Smooth muscle cell (in vitro differentiated cells): ENCODE data around the gene PHF1. TPM values are rescaled to one million over a fixed set of nuclear protein-coding genes. Genes with fewer than 3 reads are reported as not detected.

Source experiments
- DNase-seq: peaks from one replicate; lab custom pipeline; 2025; ENCODE audit not compliant: unreplicated experiment; lab: John Stamatoyannopoulos, UW
- H2AFZ ChIP-seq: fragments of 200-600 bp; sonication (generic); 2 replicates; pipeline ENCODE4 v1.6.0; 2016; ENCODE audit warnings: antibody characterized with exemption, low read depth, mild to moderate bottlenecking
- H3F3A ChIP-seq: fragments of 200-600 bp; sonication (generic); 2 replicates; pipeline ENCODE4 v1.6.0; 2017; ENCODE audit warnings: antibody characterized with exemption, low read depth
- H3K27ac ChIP-seq: fragments of 200-600 bp; sonication (generic); 2 replicates; pipeline ENCODE4 v1.5.1; 2016; ENCODE audit warnings: low read depth, mild to moderate bottlenecking
- H3K27me3 ChIP-seq: fragments of 200-600 bp; sonication (generic); 2 replicates; pipeline ENCODE4 v1.6.1; 2016; ENCODE audit warnings: low read depth, mild to moderate bottlenecking
- H3K36me3 ChIP-seq: fragments of 200-600 bp; sonication (generic); 2 replicates; pipeline ENCODE4 v1.5.1; 2016; ENCODE audit warnings: low read depth
- H3K4me1 ChIP-seq: fragments of 200-600 bp; sonication (generic); 2 replicates; pipeline ENCODE4 v1.5.1; 2016; ENCODE audit warnings: low read depth
- H3K4me2 ChIP-seq: fragments of 200-600 bp; sonication (generic); 2 replicates; pipeline ENCODE4 v1.6.0; 2016; ENCODE audit warnings: mild to moderate bottlenecking
- H3K4me3 ChIP-seq: fragments of 200-600 bp; sonication (generic); 2 replicates; pipeline ENCODE4 v1.5.1; 2016; ENCODE audit warnings: mild to moderate bottlenecking
- H3K79me2 ChIP-seq: fragments of 200-600 bp; sonication (generic); 2 replicates; pipeline ENCODE4 v1.6.0; 2016; ENCODE audit warnings: low read depth, mild to moderate bottlenecking
- H3K9ac ChIP-seq: fragments of 200-600 bp; sonication (generic); 2 replicates; pipeline ENCODE4 v1.6.0; 2016; ENCODE audit warnings: low read depth
- H3K9me3 ChIP-seq: fragments of 200-600 bp; sonication (generic); replicated peaks from 2 replicates; pipeline ENCODE4 v1.5.1; 2016; ENCODE audit warnings: low read depth
- H4K20me1 ChIP-seq: fragments of 200-600 bp; sonication (generic); 2 replicates; pipeline ENCODE4 v1.6.0; 2016; ENCODE audit warnings: low read depth
- CTCF ChIP-seq: fragments of 200-600 bp; sonication (generic); IDR thresholded peaks from 2 replicates; pipeline ENCODE4 v1.5.1; 2017; ENCODE audit warnings: borderline replicate concordance, mild to moderate bottlenecking, antibody characterized with exemption; ENCODE audit not compliant: insufficient read depth, poor library complexity, severe bottlenecking
- WGBS: methylation state at CpG from one replicate; pipeline ENCODE4 v1.1.7; 2016; ENCODE audit warnings: low lambda C conversion rate; 5-methylcytosine and 5-hydroxymethylcytosine counted together
- polyA plus RNA-seq: library from polyadenylated mRNA; unstranded; fragments of >200 nt; fragmentation: Nextera tagmentation; extraction: Ambion mirVana; gene quantifications from 2 replicates; pipeline ENCODE4 v1.2.1, GENCODE V29; 2016
- total RNA-seq: library from RNA; depleted of rRNA; stranded (reverse); fragments of >200 nt; gene quantifications from 2 replicates; pipeline ENCODE4 v1.2.3, GENCODE V29; 2014

Gene PHF1
- total and polyA plus RNA-seq, 2 experiments from 2014 or later: 36.9 to 39.3 TPM

DNA sequence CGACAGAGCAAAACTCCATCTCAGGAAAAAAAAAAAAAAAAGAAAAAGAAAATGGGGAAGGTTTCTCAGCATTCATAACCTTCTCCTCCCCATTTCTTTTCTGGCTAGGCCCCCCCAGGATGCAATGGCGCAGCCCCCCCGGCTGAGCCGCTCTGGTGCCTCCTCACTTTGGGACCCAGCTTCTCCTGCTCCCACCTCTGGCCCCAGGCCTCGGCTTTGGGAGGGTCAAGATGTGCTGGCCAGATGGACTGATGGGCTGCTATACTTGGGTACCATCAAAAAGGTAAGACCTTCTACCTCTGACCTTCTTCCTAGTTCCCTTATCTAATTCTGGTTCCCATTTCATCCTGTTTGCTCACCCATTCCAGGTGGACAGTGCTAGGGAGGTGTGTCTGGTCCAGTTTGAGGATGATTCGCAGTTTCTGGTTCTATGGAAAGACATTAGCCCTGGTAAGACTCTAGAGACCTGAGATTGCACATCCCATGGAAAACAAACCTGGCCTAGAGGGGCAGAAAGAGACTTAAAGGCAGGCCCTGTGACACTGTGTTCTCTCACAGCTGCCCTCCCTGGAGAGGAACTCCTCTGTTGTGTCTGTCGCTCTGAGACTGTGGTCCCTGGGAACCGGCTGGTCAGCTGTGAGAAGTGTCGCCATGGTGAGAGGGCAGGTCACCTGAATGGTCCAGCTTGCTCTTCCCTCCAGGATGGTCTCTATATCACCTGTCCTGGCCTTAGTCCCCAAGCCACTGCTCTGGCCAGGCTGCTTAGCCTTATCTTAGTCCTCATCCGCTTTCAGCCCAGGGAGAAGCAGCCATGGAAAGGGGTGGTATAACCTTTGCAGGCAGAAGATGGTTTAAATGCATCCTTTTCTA is 1.6 kb downstream of the PHF1 start:
- H3K27ac ChIP-seq: peak overlapping the region; percentile 84
- H2AFZ ChIP-seq: no peak overlapping the region
- H3K4me2 ChIP-seq: peak overlapping the region; percentile 98
- TF ChIP-seq CTCF: no peak
- H3K4me1 ChIP-seq: peaks cover 19% of the 10 kb centered on the region
- H3F3A ChIP-seq: peaks cover 4% of the 10 kb centered on the region
- H3K79me2 ChIP-seq: peaks cover 37% of the 10 kb centered on the region
- no peaks in the 10 kb centered on the region for H3K9me3 ChIP-seq
- no peaks in the 10 kb centered on the region for H3K27me3 ChIP-seq
- H3K36me3 ChIP-seq: no peaks in the 10 kb centered on the region
- no peak for DNase-seq
- H3K9ac ChIP-seq: no peak overlapping the region
- H4K20me1 ChIP-seq: peaks cover 14% of the 10 kb centered on the region
- H3K4me3 ChIP-seq: no peak overlapping the region
- 96% methylated on average over 10 of the region's 10 CpGs for WGBS

DNA sequence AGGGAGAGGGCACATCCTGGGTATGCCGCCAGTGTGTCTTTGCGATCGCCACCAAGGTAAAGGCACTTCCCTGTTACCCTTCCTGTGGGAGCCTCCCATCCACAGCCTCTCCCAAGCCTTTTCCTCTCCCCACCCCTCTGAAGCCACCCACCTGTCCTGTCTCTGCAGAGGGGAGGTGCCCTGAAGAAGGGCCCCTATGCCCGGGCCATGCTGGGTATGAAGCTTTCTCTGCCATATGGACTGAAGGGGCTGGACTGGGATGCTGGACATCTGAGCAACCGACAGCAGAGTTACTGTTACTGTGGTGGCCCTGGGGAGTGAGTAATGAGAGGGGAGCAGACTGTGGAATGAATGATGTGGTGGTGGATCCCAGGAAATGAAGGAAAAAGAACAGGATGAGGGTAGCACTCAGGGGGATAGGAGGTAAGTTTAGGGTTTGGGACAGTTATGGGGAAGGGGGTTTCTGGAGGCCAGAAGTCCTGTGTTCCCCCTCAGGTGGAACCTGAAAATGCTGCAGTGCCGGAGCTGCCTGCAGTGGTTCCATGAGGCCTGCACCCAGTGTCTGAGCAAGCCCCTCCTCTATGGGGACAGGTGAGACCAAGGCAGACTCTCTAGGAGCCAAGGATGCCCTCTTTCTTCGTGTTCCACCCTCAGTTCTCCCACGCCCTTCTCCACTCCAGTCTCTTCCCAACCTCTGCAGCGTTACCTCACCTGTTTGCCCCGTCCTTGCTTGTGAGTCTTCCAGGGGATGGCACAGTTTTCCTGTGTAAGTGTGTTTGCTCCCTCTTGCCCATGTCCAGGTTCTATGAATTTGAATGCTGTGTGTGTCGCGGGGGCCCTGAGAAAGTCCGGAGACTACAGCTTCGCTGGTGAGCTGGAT is 2.7 kb downstream of the PHF1 start:
- peaks cover 14% of the 10 kb centered on the region for H4K20me1 ChIP-seq
- TF ChIP-seq CTCF: no peak
- DNase-seq: no peak
- H3K27me3 ChIP-seq: no peaks in the 10 kb centered on the region
- WGBS: 94% methylated on average over 14 of the region's 14 CpGs
- no peak overlapping the region for H3K9ac ChIP-seq
- peaks cover 20% of the 10 kb centered on the region for H3K4me1 ChIP-seq
- H3K79me2 ChIP-seq: peaks cover 37% of the 10 kb centered on the region
- H3K9me3 ChIP-seq: no peaks in the 10 kb centered on the region
- H3K4me3 ChIP-seq: no peak overlapping the region
- no peak overlapping the region for H3K4me2 ChIP-seq
- no peak overlapping the region for H2AFZ ChIP-seq
- H3K36me3 ChIP-seq: no peaks in the 10 kb centered on the region
- no peak overlapping the region for H3K27ac ChIP-seq
- H3F3A ChIP-seq: peaks cover 4% of the 10 kb centered on the region

- peak; percentile 39 for TF ChIP-seq CTCF
- no peaks in the 10 kb centered on the region for H3K9me3 ChIP-seq
- H3K27ac ChIP-seq: no peak overlapping the region
- peaks cover 43% of the 10 kb centered on the region for H3K79me2 ChIP-seq
- H2AFZ ChIP-seq: no peak overlapping the region
- H3K4me1 ChIP-seq: peaks cover 33% of the 10 kb centered on the region
- H3K4me3 ChIP-seq: no peak overlapping the region
- H3F3A ChIP-seq: peaks cover 7% of the 10 kb centered on the region
- no peak overlapping the region for H3K9ac ChIP-seq
- H3K36me3 ChIP-seq: no peaks in the 10 kb centered on the region
- WGBS: 93% methylated on average over 11 of the region's 12 CpGs
- no peak for DNase-seq
- H3K4me2 ChIP-seq: no peak overlapping the region
- peaks cover 14% of the 10 kb centered on the region for H4K20me1 ChIP-seq
- H3K27me3 ChIP-seq: no peaks in the 10 kb centered on the region
Observed at GRCh38 chr6:33414592-33415271, 3.9 kb downstream of the PHF1 start.
